ENCODE results near the gene SAMD4A.

The SAMD4A gene

GRCh38 chr14:54711312-54711711 lies 144.4 kb downstream of the SAMD4A start:
- Histone ChIP-seq H3K4me3 (ENCODE audit: low read length) (no peak overlapping the region), H3K36me3 (ENCODE audit: control insufficient read depth, insufficient read depth, low read length) (no peaks in the 10 kb centered on the region), H3K4me1 (ENCODE audit: control insufficient read depth, insufficient read depth, low read length) (no peaks in the 10 kb centered on the region), H3K27me3 (ENCODE audit: control insufficient read depth, insufficient read depth, low read length) (no peaks in the 10 kb centered on the region), H3K9me3 (ENCODE audit: control insufficient read depth, insufficient read depth, low read length) (no peaks in the 10 kb centered on the region), H3K27ac (ENCODE audit: low read length) (no peak overlapping the region)
- no CpG with 5 or more reads among the region's 5 CpGs for WGBS (ENCODE audit: insufficient coverage, insufficient read length)
- no peak for DNase-seq (ENCODE audit: low read depth, low spot score)

GRCh38 chr14:54711812-54712464 lies 145.0 kb downstream of the SAMD4A start:
- DNase-seq (ENCODE audit: low read depth, low spot score) = no peak

GRCh38 chr14:54712465-54713200 lies 145.7 kb downstream of the SAMD4A start:
- DNase-seq (ENCODE audit: low read depth, low spot score) = no peak
- Histone ChIP-seq H3K27me3 (ENCODE audit: control insufficient read depth, insufficient read depth, low read length) (no peaks in the 10 kb centered on the region), H3K4me3 (ENCODE audit: low read length) (no peak overlapping the region), H3K4me1 (ENCODE audit: control insufficient read depth, insufficient read depth, low read length) (no peaks in the 10 kb centered on the region), H3K9me3 (ENCODE audit: control insufficient read depth, insufficient read depth, low read length) (no peaks in the 10 kb centered on the region), H3K36me3 (ENCODE audit: control insufficient read depth, insufficient read depth, low read length) (no peaks in the 10 kb centered on the region), H3K27ac (ENCODE audit: low read length) (no peak overlapping the region)
- WGBS (ENCODE audit: insufficient coverage, insufficient read length) = no CpG with 5 or more reads among the region's 5 CpGs

More at GRCh38 chr14:54711812-54712464, 145.0 kb downstream of the SAMD4A start:
- H3K27me3 ChIP-seq (ENCODE audit: control insufficient read depth, insufficient read depth, low read length) = no peaks in the 10 kb centered on the region
- H3K36me3 ChIP-seq (ENCODE audit: control insufficient read depth, insufficient read depth, low read length) = no peaks in the 10 kb centered on the region
- no peaks in the 10 kb centered on the region for H3K9me3 ChIP-seq (ENCODE audit: control insufficient read depth, insufficient read depth, low read length)
- H3K4me1 ChIP-seq (ENCODE audit: control insufficient read depth, insufficient read depth, low read length) = no peaks in the 10 kb centered on the region
- H3K4me3 ChIP-seq (ENCODE audit: low read length) = no peak overlapping the region
- no peak overlapping the region for H3K27ac ChIP-seq (ENCODE audit: low read length)
- no CpG with 5 or more reads among the region's 5 CpGs for WGBS (ENCODE audit: insufficient coverage, insufficient read length)

- no peak overlapping the region for H3K27ac ChIP-seq (ENCODE audit: low read length)
- no peaks in the 10 kb centered on the region for H3K4me1 ChIP-seq (ENCODE audit: control insufficient read depth, insufficient read depth, low read length)
- no peaks in the 10 kb centered on the region for H3K9me3 ChIP-seq (ENCODE audit: control insufficient read depth, insufficient read depth, low read length)
- no peak overlapping the region for H3K4me3 ChIP-seq (ENCODE audit: low read length)
- no peak for DNase-seq (ENCODE audit: low read depth, low spot score)
- H3K36me3 ChIP-seq (ENCODE audit: control insufficient read depth, insufficient read depth, low read length) = no peaks in the 10 kb centered on the region
- no peaks in the 10 kb centered on the region for H3K27me3 ChIP-seq (ENCODE audit: control insufficient read depth, insufficient read depth, low read length)
These were observed 146.5 kb downstream of the SAMD4A start for GRCh38 chr14:54713379-54713778.

GRCh38 chr14:54715239-54715638 lies 148.3 kb downstream of the SAMD4A start:
- H3K36me3 ChIP-seq (ENCODE audit: control insufficient read depth, insufficient read depth, low read length) = no peaks in the 10 kb centered on the region
- WGBS (ENCODE audit: insufficient coverage, insufficient read length) = no CpG with 5 or more reads among the region's 4 CpGs
- H3K9me3 ChIP-seq (ENCODE audit: control insufficient read depth, insufficient read depth, low read length) = no peaks in the 10 kb centered on the region
- H3K4me3 ChIP-seq (ENCODE audit: low read length) = no peak overlapping the region
- H3K27ac ChIP-seq (ENCODE audit: low read length) = no peak overlapping the region
- H3K27me3 ChIP-seq (ENCODE audit: control insufficient read depth, insufficient read depth, low read length) = no peaks in the 10 kb centered on the region
- no peak for DNase-seq (ENCODE audit: low read depth, low spot score)
- H3K4me1 ChIP-seq (ENCODE audit: control insufficient read depth, insufficient read depth, low read length) = no peaks in the 10 kb centered on the region

GRCh38 chr14:54715811-54716210 lies 148.9 kb downstream of the SAMD4A start:
- no CpG with 5 or more reads among the region's 1 CpG for WGBS (ENCODE audit: insufficient coverage, insufficient read length)
- Histone ChIP-seq H3K27me3 (ENCODE audit: control insufficient read depth, insufficient read depth, low read length) (no peaks in the 10 kb centered on the region), H3K9me3 (ENCODE audit: control insufficient read depth, insufficient read depth, low read length) (no peaks in the 10 kb centered on the region), H3K27ac (ENCODE audit: low read length) (no peak overlapping the region), H3K4me1 (ENCODE audit: control insufficient read depth, insufficient read depth, low read length) (no peaks in the 10 kb centered on the region), H3K36me3 (ENCODE audit: control insufficient read depth, insufficient read depth, low read length) (no peaks in the 10 kb centered on the region), H3K4me3 (ENCODE audit: low read length) (no peak overlapping the region)
- DNase-seq (ENCODE audit: low read depth, low spot score) = no peak

- Histone ChIP-seq H3K27me3 (ENCODE audit: control insufficient read depth, insufficient read depth, low read length) (no peaks in the 10 kb centered on the region), H3K27ac (ENCODE audit: low read length) (no peak overlapping the region), H3K36me3 (ENCODE audit: control insufficient read depth, insufficient read depth, low read length) (no peaks in the 10 kb centered on the region), H3K9me3 (ENCODE audit: control insufficient read depth, insufficient read depth, low read length) (no peaks in the 10 kb centered on the region), H3K4me1 (ENCODE audit: control insufficient read depth, insufficient read depth, low read length) (no peaks in the 10 kb centered on the region), H3K4me3 (ENCODE audit: low read length) (no peak overlapping the region)
- DNase-seq (ENCODE audit: low read depth, low spot score) = no peak
- no CpG with 5 or more reads among the region's 3 CpGs for WGBS (ENCODE audit: insufficient coverage, insufficient read length)
These were observed 149.9 kb downstream of the SAMD4A start for GRCh38 chr14:54716862-54717261.

GRCh38 chr14:54718046-54718445 lies 151.1 kb downstream of the SAMD4A start:
- Histone ChIP-seq H3K4me3 (ENCODE audit: low read length) (no peak overlapping the region), H3K9me3 (ENCODE audit: control insufficient read depth, insufficient read depth, low read length) (no peaks in the 10 kb centered on the region), H3K27ac (ENCODE audit: low read length) (no peak overlapping the region), H3K27me3 (ENCODE audit: control insufficient read depth, insufficient read depth, low read length) (no peaks in the 10 kb centered on the region), H3K36me3 (ENCODE audit: control insufficient read depth, insufficient read depth, low read length) (no peaks in the 10 kb centered on the region), H3K4me1 (ENCODE audit: control insufficient read depth, insufficient read depth, low read length) (no peaks in the 10 kb centered on the region)
- WGBS (ENCODE audit: insufficient coverage, insufficient read length) = no CpG with 5 or more reads among the region's 3 CpGs
- DNase-seq (ENCODE audit: low read depth, low spot score) = no peak

GRCh38 chr14:54719406-54719805 lies 152.5 kb downstream of the SAMD4A start:
- DNase-seq (ENCODE audit: low read depth, low spot score) = no peak
- Histone ChIP-seq H3K27ac (ENCODE audit: low read length) (no peak overlapping the region), H3K4me1 (ENCODE audit: control insufficient read depth, insufficient read depth, low read length) (no peaks in the 10 kb centered on the region), H3K36me3 (ENCODE audit: control insufficient read depth, insufficient read depth, low read length) (no peaks in the 10 kb centered on the region), H3K4me3 (ENCODE audit: low read length) (no peak overlapping the region), H3K9me3 (ENCODE audit: control insufficient read depth, insufficient read depth, low read length) (no peaks in the 10 kb centered on the region), H3K27me3 (ENCODE audit: control insufficient read depth, insufficient read depth, low read length) (no peaks in the 10 kb centered on the region)
- no CpG with 5 or more reads among the region's 4 CpGs for whole genome bisulfite sequencing (ENCODE audit: insufficient coverage, insufficient read length)

GRCh38 chr14:54722791-54723432 lies 156.0 kb downstream of the SAMD4A start:
- no peak for DNase-seq (ENCODE audit: low read depth, low spot score)
- no peaks in the 10 kb centered on the region for H3K9me3 ChIP-seq (ENCODE audit: control insufficient read depth, insufficient read depth, low read length)
- no peaks in the 10 kb centered on the region for H3K4me1 ChIP-seq (ENCODE audit: control insufficient read depth, insufficient read depth, low read length)
- no CpG with 5 or more reads among the region's 4 CpGs for WGBS (ENCODE audit: insufficient coverage, insufficient read length)
- H3K36me3 ChIP-seq (ENCODE audit: control insufficient read depth, insufficient read depth, low read length) = no peaks in the 10 kb centered on the region
- no peak overlapping the region for H3K27ac ChIP-seq (ENCODE audit: low read length)
- no peak overlapping the region for H3K4me3 ChIP-seq (ENCODE audit: low read length)
- H3K27me3 ChIP-seq (ENCODE audit: control insufficient read depth, insufficient read depth, low read length) = no peaks in the 10 kb centered on the region

All from iPS DF 6.9 (cell line).